OCI-LY1 (cell line): Measurements from ENCODE around the gene GMEB2.
"Not testable (repeated sequence)": the region's sequence is repeated elsewhere in the genome, so short reads cannot be mapped to it uniquely, and the experiment has no call there.

Experiments used
- EZH2 ChIP-seq: fragments of 200-600 bp; sonication (generic), shearing (Covaris generic); IDR thresholded peaks from 2 replicates; pipeline ENCODE4 v1.8.0; 2017; ENCODE audit warnings: borderline replicate concordance, mixed run types, mild to moderate bottlenecking, antibody characterized with exemption, low read length, moderate library complexity, mixed read lengths
- TF ChIP-seq, protein P1 (sequence below): fragments of 200-600 bp; sonication (generic), shearing (Covaris generic); IDR thresholded peaks from 2 replicates; pipeline ENCODE4 v1.5.1; 2017; ENCODE audit warnings: mild to moderate bottlenecking, antibody characterized with exemption, low read length, moderate library complexity, mixed read lengths

DNA sequence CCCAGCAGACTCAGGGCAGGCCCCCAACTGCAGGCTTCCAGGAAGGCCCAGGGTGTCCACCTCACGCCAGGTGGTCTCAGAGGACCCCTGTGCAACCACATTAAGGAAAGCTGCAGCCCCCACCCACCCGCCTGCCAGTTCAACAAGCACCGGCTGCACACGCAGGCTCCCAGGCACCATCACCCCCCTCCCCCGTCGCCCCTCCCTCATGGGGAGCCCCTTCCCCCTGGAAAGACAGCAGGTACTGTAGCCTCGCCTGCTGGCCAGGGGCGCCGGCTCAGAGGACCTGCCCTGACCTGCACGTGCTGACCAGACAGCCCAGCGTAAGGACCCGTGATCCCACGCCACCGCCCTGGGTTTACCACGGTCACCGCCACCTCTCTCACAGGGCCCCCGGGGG, 13.8 kb upstream of the GMEB2 start:
- TF ChIP-seq, protein P1, sequence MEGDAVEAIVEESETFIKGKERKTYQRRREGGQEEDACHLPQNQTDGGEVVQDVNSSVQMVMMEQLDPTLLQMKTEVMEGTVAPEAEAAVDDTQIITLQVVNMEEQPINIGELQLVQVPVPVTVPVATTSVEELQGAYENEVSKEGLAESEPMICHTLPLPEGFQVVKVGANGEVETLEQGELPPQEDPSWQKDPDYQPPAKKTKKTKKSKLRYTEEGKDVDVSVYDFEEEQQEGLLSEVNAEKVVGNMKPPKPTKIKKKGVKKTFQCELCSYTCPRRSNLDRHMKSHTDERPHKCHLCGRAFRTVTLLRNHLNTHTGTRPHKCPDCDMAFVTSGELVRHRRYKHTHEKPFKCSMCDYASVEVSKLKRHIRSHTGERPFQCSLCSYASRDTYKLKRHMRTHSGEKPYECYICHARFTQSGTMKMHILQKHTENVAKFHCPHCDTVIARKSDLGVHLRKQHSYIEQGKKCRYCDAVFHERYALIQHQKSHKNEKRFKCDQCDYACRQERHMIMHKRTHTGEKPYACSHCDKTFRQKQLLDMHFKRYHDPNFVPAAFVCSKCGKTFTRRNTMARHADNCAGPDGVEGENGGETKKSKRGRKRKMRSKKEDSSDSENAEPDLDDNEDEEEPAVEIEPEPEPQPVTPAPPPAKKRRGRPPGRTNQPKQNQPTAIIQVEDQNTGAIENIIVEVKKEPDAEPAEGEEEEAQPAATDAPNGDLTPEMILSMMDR = not testable (repeated sequence)
- TF ChIP-seq EZH2 = not testable (repeated sequence)
